SK-N-SH (cell line): Measurements from ENCODE around the gene AOAH.
A peak's percentile ranks its signal among the peaks of the same experiment; 100 is the strongest.

Source experiments
- ELF1 ChIP-seq: IDR thresholded peaks from 2 replicates; pipeline ENCODE4 v1.4.0; 2012
- EP300 ChIP-seq, 2 experiments: IDR thresholded peaks; 2 replicates each; pipeline versions ENCODE4 v1.4.0 to v1.6.1; 2012; ENCODE audit warnings: borderline replicate concordance in 1 of 2, low read depth in 1 of 2, low read length in 1 of 2
- MXI1 ChIP-seq: IDR thresholded peaks from 2 replicates; pipeline ENCODE4 v1.6.1; 2012; ENCODE audit warnings: mild to moderate bottlenecking, low read depth, low read length, improper control_type of control experiment
- POLR2AphosphoS5 ChIP-seq: IDR thresholded peaks from 2 replicates; pipeline ENCODE4 v1.6.1; 2012; ENCODE audit warnings: low read depth, low read length
- TF ChIP-seq, protein P1 (sequence below): fragments of 200-600 bp; sonication (generic); IDR thresholded peaks from 2 replicates; pipeline ENCODE4 v1.6.1; 2017; ENCODE audit warnings: antibody characterized with exemption, mild to moderate bottlenecking, moderate library complexity

DNA sequence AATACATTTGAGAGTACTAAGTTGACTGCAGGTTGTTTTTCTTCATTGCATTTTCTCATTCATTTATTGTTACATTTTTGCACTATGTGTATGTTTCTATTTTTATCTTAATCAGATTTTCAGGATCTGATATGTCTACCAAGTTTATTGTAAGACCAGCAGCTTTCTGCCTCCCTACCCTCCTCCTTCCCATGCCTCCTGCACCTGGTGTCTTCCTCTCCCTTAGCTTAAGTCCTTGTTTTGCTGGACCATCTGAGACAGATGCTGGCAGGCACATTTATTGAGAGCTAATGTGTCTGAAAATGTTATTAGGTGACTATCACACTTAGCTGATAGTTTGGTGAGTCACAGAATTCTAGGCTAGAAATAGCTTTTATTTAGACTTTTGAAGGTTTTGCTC, 255.1 kb downstream of the AOAH start:
- TF ChIP-seq POLR2AphosphoS5 = no peak
- TF ChIP-seq, protein P1, sequence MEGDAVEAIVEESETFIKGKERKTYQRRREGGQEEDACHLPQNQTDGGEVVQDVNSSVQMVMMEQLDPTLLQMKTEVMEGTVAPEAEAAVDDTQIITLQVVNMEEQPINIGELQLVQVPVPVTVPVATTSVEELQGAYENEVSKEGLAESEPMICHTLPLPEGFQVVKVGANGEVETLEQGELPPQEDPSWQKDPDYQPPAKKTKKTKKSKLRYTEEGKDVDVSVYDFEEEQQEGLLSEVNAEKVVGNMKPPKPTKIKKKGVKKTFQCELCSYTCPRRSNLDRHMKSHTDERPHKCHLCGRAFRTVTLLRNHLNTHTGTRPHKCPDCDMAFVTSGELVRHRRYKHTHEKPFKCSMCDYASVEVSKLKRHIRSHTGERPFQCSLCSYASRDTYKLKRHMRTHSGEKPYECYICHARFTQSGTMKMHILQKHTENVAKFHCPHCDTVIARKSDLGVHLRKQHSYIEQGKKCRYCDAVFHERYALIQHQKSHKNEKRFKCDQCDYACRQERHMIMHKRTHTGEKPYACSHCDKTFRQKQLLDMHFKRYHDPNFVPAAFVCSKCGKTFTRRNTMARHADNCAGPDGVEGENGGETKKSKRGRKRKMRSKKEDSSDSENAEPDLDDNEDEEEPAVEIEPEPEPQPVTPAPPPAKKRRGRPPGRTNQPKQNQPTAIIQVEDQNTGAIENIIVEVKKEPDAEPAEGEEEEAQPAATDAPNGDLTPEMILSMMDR = no peak
- TF ChIP-seq ELF1 = no peak
- TF ChIP-seq MXI1 = no peak
- TF ChIP-seq EP300 (IDR thresholded peaks at IDR 0.05; ENCODE audit: borderline replicate concordance in 1 of 2, low read depth in 1 of 2, low read length in 1 of 2) = peak in 1 of 2 experiments; percentile 37; a peak in 1 of 4 replicates
